Measurements from ENCODE around the gene OTOP3. TPM values are rescaled to one million over a fixed set of nuclear protein-coding genes. Genes with fewer than 3 reads are reported as not detected.

OTOP3 gene
- total RNA-seq, 1 donor from 2014 or later, result 0.80 TPM

DNA sequence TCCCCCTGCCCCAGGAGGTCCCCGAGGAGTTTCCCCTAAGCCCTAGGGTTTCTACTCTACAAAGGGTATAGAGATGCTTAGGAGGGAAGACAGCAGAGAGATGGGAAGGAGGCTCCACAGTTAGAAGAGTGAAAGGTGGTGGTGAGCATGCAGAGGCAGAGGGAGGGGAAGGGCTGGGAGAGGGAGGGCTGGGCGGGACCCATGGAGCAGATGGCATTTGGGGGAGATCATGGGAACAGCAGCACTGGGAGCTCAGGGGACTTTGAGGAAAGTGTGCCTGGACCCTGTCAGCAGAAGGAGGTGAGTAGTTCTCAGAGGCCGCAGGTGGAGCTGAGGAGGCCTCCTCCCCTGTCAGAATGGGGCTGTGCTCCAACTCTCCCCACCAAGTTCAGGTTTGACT is 650 bp upstream of the OTOP3 start:
- H3K27ac Mint-ChIP-seq, result no peak overlapping the region
- H3K9me3 Mint-ChIP-seq, result no peaks in the 10 kb centered on the region
- H3K4me1 Mint-ChIP-seq (ENCODE audit: unreplicated experiment), result no peaks in the 10 kb centered on the region
- TF ChIP-seq, protein P1, sequence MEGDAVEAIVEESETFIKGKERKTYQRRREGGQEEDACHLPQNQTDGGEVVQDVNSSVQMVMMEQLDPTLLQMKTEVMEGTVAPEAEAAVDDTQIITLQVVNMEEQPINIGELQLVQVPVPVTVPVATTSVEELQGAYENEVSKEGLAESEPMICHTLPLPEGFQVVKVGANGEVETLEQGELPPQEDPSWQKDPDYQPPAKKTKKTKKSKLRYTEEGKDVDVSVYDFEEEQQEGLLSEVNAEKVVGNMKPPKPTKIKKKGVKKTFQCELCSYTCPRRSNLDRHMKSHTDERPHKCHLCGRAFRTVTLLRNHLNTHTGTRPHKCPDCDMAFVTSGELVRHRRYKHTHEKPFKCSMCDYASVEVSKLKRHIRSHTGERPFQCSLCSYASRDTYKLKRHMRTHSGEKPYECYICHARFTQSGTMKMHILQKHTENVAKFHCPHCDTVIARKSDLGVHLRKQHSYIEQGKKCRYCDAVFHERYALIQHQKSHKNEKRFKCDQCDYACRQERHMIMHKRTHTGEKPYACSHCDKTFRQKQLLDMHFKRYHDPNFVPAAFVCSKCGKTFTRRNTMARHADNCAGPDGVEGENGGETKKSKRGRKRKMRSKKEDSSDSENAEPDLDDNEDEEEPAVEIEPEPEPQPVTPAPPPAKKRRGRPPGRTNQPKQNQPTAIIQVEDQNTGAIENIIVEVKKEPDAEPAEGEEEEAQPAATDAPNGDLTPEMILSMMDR (conservative IDR thresholded peaks at IDR 0.05), result no peak
- no peaks in the 10 kb centered on the region for H3K36me3 Mint-ChIP-seq
- DNase-seq (ENCODE audit: extremely low spot score, unreplicated experiment), result no peak
- H3K27me3 Mint-ChIP-seq, result peaks cover 88% of the 10 kb centered on the region
- H3K4me3 Mint-ChIP-seq, result no peak overlapping the region

DNA sequence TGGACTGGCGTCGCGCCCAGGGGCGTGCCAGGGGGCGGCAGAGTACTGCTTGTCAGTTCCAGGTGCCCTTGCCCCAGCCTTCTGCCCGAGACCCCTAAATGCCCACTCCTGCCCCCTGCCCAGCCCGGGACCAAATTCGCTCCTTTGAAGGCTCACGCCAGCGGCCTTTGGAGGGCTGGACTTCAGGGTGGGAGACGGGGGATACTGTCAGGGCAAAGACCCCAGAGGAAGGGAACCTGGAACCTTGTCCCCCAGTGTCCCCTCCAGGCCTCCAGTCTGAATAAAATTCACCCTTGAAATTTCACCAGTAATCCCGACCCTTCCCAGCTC is 737 bp downstream of the OTOP3 start:
- Mint-ChIP-seq H3K27me3 (peaks cover 85% of the 10 kb centered on the region), H3K4me3 (no peak overlapping the region), H3K36me3 (no peaks in the 10 kb centered on the region), H3K9me3 (no peaks in the 10 kb centered on the region), H3K4me1 (ENCODE audit: unreplicated experiment) (no peaks in the 10 kb centered on the region), H3K27ac (no peak overlapping the region)
- TF ChIP-seq, protein P1 (conservative IDR thresholded peaks at IDR 0.05), result no peak
- no peak for DNase-seq (ENCODE audit: extremely low spot score, unreplicated experiment)

DNA sequence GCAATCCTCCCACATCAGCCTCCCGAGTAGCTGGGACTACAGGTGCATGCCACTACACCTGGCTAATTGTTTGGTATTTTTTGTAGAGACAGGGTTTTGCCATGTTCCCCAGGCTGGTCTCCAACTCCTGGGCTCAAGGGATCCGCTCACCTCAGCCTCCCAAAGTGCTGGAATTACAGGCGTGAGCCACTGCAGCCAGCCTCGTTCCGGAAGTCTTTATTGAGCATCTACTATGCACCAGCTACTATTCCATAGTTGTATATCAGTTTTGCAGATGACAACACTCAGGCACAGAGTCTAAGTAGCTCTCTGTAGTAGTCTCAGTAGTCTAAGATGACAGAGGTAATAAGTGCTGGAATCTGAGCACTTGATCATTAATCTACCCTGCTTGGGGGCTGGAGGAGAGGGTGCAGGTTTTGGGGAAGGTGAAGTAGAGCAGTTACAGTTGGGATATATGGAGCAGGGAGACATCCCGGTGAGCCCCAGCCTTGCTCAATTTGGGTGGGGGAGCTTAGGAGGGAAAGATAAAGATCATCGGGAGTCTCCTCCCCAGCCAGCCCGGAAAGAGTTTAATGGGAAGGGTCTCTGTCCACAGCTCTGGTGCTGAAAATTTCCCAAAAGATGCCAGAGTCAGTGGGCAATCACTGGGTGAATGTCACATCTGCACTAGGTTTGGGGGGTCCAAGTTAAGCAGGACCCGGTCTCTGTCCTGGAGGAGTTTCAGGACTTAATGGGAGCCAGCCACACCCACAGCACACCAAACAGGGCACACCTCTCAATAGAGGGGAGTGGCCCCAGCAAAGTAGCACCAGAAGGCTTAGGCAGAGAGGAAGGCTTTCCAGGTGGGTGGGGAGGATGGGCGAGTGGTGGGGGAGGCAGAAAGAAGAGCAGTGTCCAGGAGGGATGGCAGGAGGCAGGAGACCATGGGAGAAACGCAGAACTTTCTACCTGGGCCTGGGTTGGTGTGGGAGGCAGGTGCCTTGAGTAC is 1.7 kb downstream of the OTOP3 start:
- TF ChIP-seq, protein P1 (conservative IDR thresholded peaks at IDR 0.05), result no peak
- H3K27me3 Mint-ChIP-seq, result peaks cover 82% of the 10 kb centered on the region
- no peaks in the 10 kb centered on the region for H3K9me3 Mint-ChIP-seq
- H3K4me1 Mint-ChIP-seq (ENCODE audit: unreplicated experiment), result no peaks in the 10 kb centered on the region
- DNase-seq (ENCODE audit: extremely low spot score, unreplicated experiment), result no peak
- no peaks in the 10 kb centered on the region for H3K36me3 Mint-ChIP-seq
- H3K27ac Mint-ChIP-seq, result peak overlapping the region; percentile 17
- H3K4me3 Mint-ChIP-seq, result no peak overlapping the region

DNA sequence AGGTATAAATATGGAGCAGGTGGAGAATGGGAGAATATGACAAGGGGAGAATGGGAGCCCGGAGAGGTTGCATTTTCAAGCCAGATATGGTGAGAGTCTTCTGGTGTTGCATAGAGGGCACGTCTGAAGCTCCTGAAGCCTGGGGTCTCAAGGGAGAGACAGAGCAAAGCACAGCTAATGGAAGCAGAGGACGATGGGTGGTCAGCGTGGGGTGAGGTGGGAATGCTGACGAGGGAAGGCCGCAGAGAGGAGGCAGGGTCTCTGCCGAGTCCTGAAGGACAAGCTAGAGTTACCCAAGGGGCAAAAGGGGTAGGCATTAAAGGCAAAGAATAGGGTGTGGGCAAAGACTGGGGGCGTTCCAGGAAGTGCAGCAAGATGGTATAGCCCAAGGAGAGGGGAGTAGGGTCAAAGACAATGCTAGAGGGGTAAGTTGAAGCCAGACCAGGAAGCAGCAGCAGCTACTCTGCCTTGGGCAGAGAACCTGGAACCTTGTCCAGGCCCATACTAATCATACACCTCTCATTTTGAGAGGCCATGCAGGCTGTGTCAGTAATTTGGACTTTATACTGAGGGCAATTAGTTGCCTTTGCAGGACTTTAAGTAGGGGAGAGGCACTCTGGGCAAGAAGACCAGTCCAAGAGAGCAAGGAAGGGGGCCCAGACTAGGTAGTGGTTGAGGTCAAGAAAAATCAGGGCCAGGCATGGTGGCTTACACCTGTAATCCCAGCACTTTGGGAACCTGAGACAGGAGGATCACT is 2.7 kb downstream of the OTOP3 start:
- Mint-ChIP-seq H3K4me1 (ENCODE audit: unreplicated experiment) (no peaks in the 10 kb centered on the region), H3K27me3 (peaks cover 81% of the 10 kb centered on the region), H3K36me3 (no peaks in the 10 kb centered on the region), H3K9me3 (no peaks in the 10 kb centered on the region), H3K27ac (no peak overlapping the region), H3K4me3 (no peak overlapping the region)
- TF ChIP-seq, protein P1 (conservative IDR thresholded peaks at IDR 0.05), result no peak
- DNase-seq (ENCODE audit: extremely low spot score, unreplicated experiment), result no peak

DNA sequence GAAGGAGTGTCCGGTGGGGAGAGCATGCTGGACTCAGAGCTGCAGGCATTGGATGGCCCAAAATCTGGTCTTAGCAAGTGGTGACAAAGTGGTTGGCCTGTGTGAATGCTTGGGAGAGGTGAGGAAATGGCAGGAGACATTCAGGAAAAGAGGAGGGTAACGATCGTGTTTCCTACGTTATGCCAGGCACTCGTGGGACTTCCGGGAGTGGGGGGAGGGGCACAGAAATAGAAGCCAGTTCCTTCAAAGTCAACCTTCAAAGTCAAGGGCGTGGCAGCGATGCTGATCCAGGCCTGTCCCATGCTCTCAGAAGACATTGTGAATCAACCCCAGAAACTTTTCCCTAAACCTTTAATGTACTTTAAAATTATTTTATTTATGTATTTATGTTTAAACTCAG is 3.8 kb downstream of the OTOP3 start:
- peak overlapping the region; percentile 17 for H3K27ac Mint-ChIP-seq
- no peaks in the 10 kb centered on the region for H3K36me3 Mint-ChIP-seq
- no peak overlapping the region for H3K4me3 Mint-ChIP-seq
- H3K9me3 Mint-ChIP-seq, result no peaks in the 10 kb centered on the region
- DNase-seq (ENCODE audit: extremely low spot score, unreplicated experiment), result no peak
- no peaks in the 10 kb centered on the region for H3K4me1 Mint-ChIP-seq (ENCODE audit: unreplicated experiment)
- TF ChIP-seq, protein P1 (conservative IDR thresholded peaks at IDR 0.05), result no peak
- H3K27me3 Mint-ChIP-seq, result peaks cover 82% of the 10 kb centered on the region
